ENCODE measurements around the gene DCLK1.

- TF ChIP-seq, protein P1, sequence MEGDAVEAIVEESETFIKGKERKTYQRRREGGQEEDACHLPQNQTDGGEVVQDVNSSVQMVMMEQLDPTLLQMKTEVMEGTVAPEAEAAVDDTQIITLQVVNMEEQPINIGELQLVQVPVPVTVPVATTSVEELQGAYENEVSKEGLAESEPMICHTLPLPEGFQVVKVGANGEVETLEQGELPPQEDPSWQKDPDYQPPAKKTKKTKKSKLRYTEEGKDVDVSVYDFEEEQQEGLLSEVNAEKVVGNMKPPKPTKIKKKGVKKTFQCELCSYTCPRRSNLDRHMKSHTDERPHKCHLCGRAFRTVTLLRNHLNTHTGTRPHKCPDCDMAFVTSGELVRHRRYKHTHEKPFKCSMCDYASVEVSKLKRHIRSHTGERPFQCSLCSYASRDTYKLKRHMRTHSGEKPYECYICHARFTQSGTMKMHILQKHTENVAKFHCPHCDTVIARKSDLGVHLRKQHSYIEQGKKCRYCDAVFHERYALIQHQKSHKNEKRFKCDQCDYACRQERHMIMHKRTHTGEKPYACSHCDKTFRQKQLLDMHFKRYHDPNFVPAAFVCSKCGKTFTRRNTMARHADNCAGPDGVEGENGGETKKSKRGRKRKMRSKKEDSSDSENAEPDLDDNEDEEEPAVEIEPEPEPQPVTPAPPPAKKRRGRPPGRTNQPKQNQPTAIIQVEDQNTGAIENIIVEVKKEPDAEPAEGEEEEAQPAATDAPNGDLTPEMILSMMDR (IDR thresholded peaks at IDR 0.05; ENCODE audit: poor library complexity) = no peak
- TF ChIP-seq EZH2 (IDR thresholded peaks at IDR 0.05; ENCODE audit: borderline replicate concordance) (no peak), EZH2phosphoT487 (IDR thresholded peaks at IDR 0.05; ENCODE audit: low read depth, severe bottlenecking, unreplicated experiment) (no peak)
Measured at GRCh38 chr13:35817642-35818607, 313.3 kb downstream of the DCLK1 start.

Data from hepatocyte (in vitro differentiated cells).